ENCODE data around the gene KRTAP5-8.

- TF ChIP-seq POLR2A (IDR thresholded peaks at IDR 0.05; ENCODE audit: low read length) (no peak), GATA1 (IDR thresholded peaks at IDR 0.05; ENCODE audit: low read depth, low read length) (no peak)
These were observed 10.3 kb downstream of the KRTAP5-8 start, which contains the start of gene KRTAP5-9 for GRCh38 chr11:71548120-71548519.
